Keratinocyte (primary cell): ENCODE measurements around the gene DGKE. TPM values are rescaled to one million over a fixed set of nuclear protein-coding genes. Genes with fewer than 3 reads are reported as not detected.

Experiments used
- DNase-seq: peaks from one replicate; pipeline ENCODE4 v3.0.0-alpha.2; 2011; ENCODE audit warnings: low read depth, missing footprints, low spot score
- FAIRE-seq: peaks from 2 replicates; lab custom pipeline; 2011; peaks lifted over from hg19 to GRCh38; lab: Jason Lieb, UNC
- H2AFZ ChIP-seq: 2 replicates; pipeline ENCODE4 v1.6.0; 2012; ENCODE audit warnings: low read length, control low read depth, inconsistent platforms; ENCODE audit not compliant: control insufficient read depth
- H3K27ac ChIP-seq: 2 replicates; pipeline ENCODE4 v1.5.1; 2011; ENCODE audit warnings: low read length; ENCODE audit not compliant: control insufficient read depth, insufficient read depth
- H3K27me3 ChIP-seq: 3 replicates; pipeline ENCODE4 v1.6.0; 2011; ENCODE audit warnings: low read length; ENCODE audit not compliant: control insufficient read depth, insufficient read depth; ENCODE audit errors: extremely low read depth
- H3K36me3 ChIP-seq, 2 experiments: 2 replicates in 1 of 2; 3 replicates in 1 of 2; pipeline ENCODE4 v1.5.1; 2011; ENCODE audit warnings: low read length in 2 of 2, mild to moderate bottlenecking in 1 of 2; ENCODE audit not compliant: control insufficient read depth in 2 of 2, insufficient read depth in 2 of 2; ENCODE audit errors: extremely low read depth in 1 of 2
- H3K4me1 ChIP-seq: 3 replicates; pipeline ENCODE4 v1.5.1; 2011; ENCODE audit warnings: low read length; ENCODE audit not compliant: control insufficient read depth, insufficient read depth; ENCODE audit errors: extremely low read depth
- H3K4me2 ChIP-seq: 3 replicates; pipeline ENCODE4 v1.6.0; 2011; ENCODE audit warnings: low read depth, low read length; ENCODE audit not compliant: control insufficient read depth, insufficient read depth; ENCODE audit errors: extremely low read depth
- H3K4me3 ChIP-seq, 3 experiments: fragments of 200-600 bp in 1 of 3; sonication (generic) in 1 of 3; 2 replicates in 2 of 3; 3 replicates in 1 of 3; pipeline ENCODE4 v1.5.1; 2011 to 2016; ENCODE audit warnings: low read length in 3 of 3, mild to moderate bottlenecking in 3 of 3, control low read depth in 2 of 3, inconsistent platforms in 1 of 3, low read depth in 1 of 3, mixed read lengths in 1 of 3, mixed run types in 1 of 3, moderate library complexity in 1 of 3; ENCODE audit not compliant: control insufficient read depth in 2 of 3, insufficient read depth in 2 of 3; ENCODE audit errors: extremely low read depth in 1 of 3
- H3K79me2 ChIP-seq: 2 replicates; pipeline ENCODE4 v1.6.0; 2012; ENCODE audit warnings: low read length; ENCODE audit not compliant: control insufficient read depth, insufficient read depth
- H3K9ac ChIP-seq: 3 replicates; pipeline ENCODE4 v1.6.0; 2011; ENCODE audit warnings: low read length; ENCODE audit not compliant: control insufficient read depth, insufficient read depth; ENCODE audit errors: extremely low read depth
- H3K9me1 ChIP-seq: 3 replicates; pipeline ENCODE4 v1.6.0; 2011; ENCODE audit warnings: low read length; ENCODE audit not compliant: control insufficient read depth, insufficient read depth; ENCODE audit errors: extremely low read depth
- H3K9me3 ChIP-seq: 2 replicates; pipeline ENCODE4 v1.5.1; 2012; ENCODE audit warnings: low read depth, low read length; ENCODE audit not compliant: control insufficient read depth
- H4K20me1 ChIP-seq: 3 replicates; pipeline ENCODE4 v1.6.0; 2011; ENCODE audit warnings: low read length; ENCODE audit not compliant: control insufficient read depth, insufficient read depth; ENCODE audit errors: extremely low read depth
- CTCF ChIP-seq, 3 experiments: IDR thresholded peaks in 1 of 3; conservative IDR thresholded peaks in 1 of 3; optimal IDR thresholded peaks in 1 of 3; 2 replicates in 2 of 3; 3 replicates in 1 of 3; pipeline versions ENCODE3 to v1.5.1; 2011; ENCODE audit warnings: low read length in 3 of 3, mild to moderate bottlenecking in 3 of 3, moderate library complexity in 2 of 3, control low read depth in 1 of 3, inconsistent platforms in 1 of 3; ENCODE audit not compliant: insufficient read depth in 2 of 3; ENCODE audit errors: extremely low read depth in 1 of 3
- EZH2 ChIP-seq: IDR thresholded peaks from one replicate; pipeline ENCODE4 v1.6.1; 2012; ENCODE audit warnings: inconsistent platforms, mild to moderate bottlenecking, low read length, moderate library complexity
- dilution Hi-C: fragments of 300-500 bp; cut with MboI; formaldehyde crosslinking; loops from one replicate; pipeline ENCODE4 v1.7.0; 2020; ENCODE audit warnings: low sequenced_read_pairs; ENCODE audit not compliant: extremely low pct_ligation_motif_present
- polyA plus RNA-seq, 5 experiments: library from polyadenylated mRNA; depleted of rRNA in 3 of 5; stranded (reverse) in 3 of 5; stranded (forward) in 1 of 5; unstranded in 1 of 5; fragments of >200 nt; gene quantifications; 1 replicate in 1 of 5; 2 replicates in 3 of 5; 3 replicates in 1 of 5; pipeline versions ENCODE4 v1.2.1 to v1.2.3, GENCODE V29; 2011 to 2012; ENCODE audit warnings: missing spikeins in 2 of 5, low read depth in 1 of 5, low replicate concordance in 1 of 5

Gene DGKE
- polyA plus RNA-seq, 1 donor (not counting 4 experiments of a cell fraction or from before 2014, with no cell fraction given) = 4.7 TPM

- no peak overlapping the region for H3K9ac ChIP-seq
- H3K9me1 ChIP-seq = no peaks in the 10 kb centered on the region
- H4K20me1 ChIP-seq = no peaks in the 10 kb centered on the region
- dilution Hi-C loops = no loop called here
- TF ChIP-seq EZH2 (no peak), CTCF (optimal IDR thresholded peaks at IDR 0.05 in 1 of 3, IDR thresholded peaks at IDR 0.05 in 1 of 3, conservative IDR thresholded peaks at IDR 0.05 in 1 of 3; ENCODE audit: extremely low read depth in 1 of 3, insufficient read depth in 2 of 3, low read length in 3 of 3) (peak in 1 of 3 experiments; percentile 48)
- no peak for FAIRE-seq
- no peak overlapping the region for H3K27ac ChIP-seq
- no peak overlapping the region for H2AFZ ChIP-seq
- H3K4me3 ChIP-seq = no peak overlapping the region
- H3K27me3 ChIP-seq = no peaks in the 10 kb centered on the region
- no peak overlapping the region for H3K4me2 ChIP-seq
- DNase-seq = no peak
- no peaks in the 10 kb centered on the region for H3K4me1 ChIP-seq
- no peaks in the 10 kb centered on the region for H3K79me2 ChIP-seq
- no peaks in the 10 kb centered on the region for H3K9me3 ChIP-seq
- peaks cover 2 to 10% of the 10 kb centered on the region in 2 experiments for H3K36me3 ChIP-seq
Measured at GRCh38 chr17:56866496-56866895, 32.5 kb downstream of the DGKE start.

- FAIRE-seq (peak; percentile 17), DNase-seq (no peak)
- Histone ChIP-seq H3K27ac (no peak overlapping the region), H3K4me3 (no peak overlapping the region), H4K20me1 (no peaks in the 10 kb centered on the region), H2AFZ (no peak overlapping the region), H3K79me2 (no peaks in the 10 kb centered on the region), H3K4me1 (no peaks in the 10 kb centered on the region), H3K4me2 (no peak overlapping the region), H3K9ac (no peak overlapping the region), H3K27me3 (no peaks in the 10 kb centered on the region), H3K9me3 (no peaks in the 10 kb centered on the region), H3K36me3 (peaks cover 0 to 10% of the 10 kb centered on the region in 2 experiments), H3K9me1 (no peaks in the 10 kb centered on the region)
- dilution Hi-C loops = no loop called here
- TF ChIP-seq EZH2 (no peak), CTCF (optimal IDR thresholded peaks at IDR 0.05 in 1 of 3, IDR thresholded peaks at IDR 0.05 in 1 of 3, conservative IDR thresholded peaks at IDR 0.05 in 1 of 3; ENCODE audit: extremely low read depth in 1 of 3, insufficient read depth in 2 of 3, low read length in 3 of 3) (no peak)
Measured at GRCh38 chr17:56867948-56868376, 34.0 kb downstream of the DGKE start.
